ENCODE results near the gene C11orf24.
"Not testable (repeated sequence)": the region's sequence is repeated elsewhere in the genome, so short reads cannot be mapped to it uniquely, and the experiment has no call there.

Gene C11orf24

GRCh38 chr11:68269414-68270081 lies 2.2 kb downstream of the C11orf24 start:
- no peak for FAIRE-seq

GRCh38 chr11:68267881-68268240 lies 3.9 kb downstream of the C11orf24 start:
- no peak for FAIRE-seq

GRCh38 chr11:68266936-68267880 lies 4.6 kb downstream of the C11orf24 start:
- FAIRE-seq: no peak

GRCh38 chr11:68266121-68266891 lies 5.5 kb downstream of the C11orf24 start:
- no peak for FAIRE-seq

GRCh38 chr11:68264741-68265540 lies 6.8 kb downstream of the C11orf24 start:
- no peak for FAIRE-seq

- no peak for FAIRE-seq
Observed at GRCh38 chr11:68264244-68264643, 7.5 kb downstream of the C11orf24 start.

- FAIRE-seq: no peak
Observed at GRCh38 chr11:68263444-68264035, 8.2 kb downstream of the C11orf24 start.

- no peak for FAIRE-seq
Observed at GRCh38 chr11:68262544-68262827, 9.3 kb downstream of the C11orf24 start.

GRCh38 chr11:68261749-68262543 lies 9.8 kb downstream of the C11orf24 start:
- no peak for FAIRE-seq

GRCh38 chr11:68261006-68261405 lies 10.8 kb downstream of the C11orf24 start:
- no peak for FAIRE-seq

- FAIRE-seq: no peak
Observed at GRCh38 chr11:68260484-68260883, 11.3 kb downstream of the C11orf24 start.

GRCh38 chr11:68259122-68259959 lies 12.4 kb downstream of the C11orf24 start:
- no peak for FAIRE-seq

GRCh38 chr11:68258363-68258765 lies 13.4 kb downstream of the C11orf24 start:
- no peak for FAIRE-seq

GRCh38 chr11:68257477-68258362 lies 14.1 kb downstream of the C11orf24 start:
- FAIRE-seq: no peak

- no peak for FAIRE-seq
Observed at GRCh38 chr11:68256331-68256741, 15.4 kb downstream of the C11orf24 start.

- no peak for FAIRE-seq
Observed at GRCh38 chr11:68255526-68255925, 16.2 kb downstream of the C11orf24 start.

- FAIRE-seq: no peak
Observed at GRCh38 chr11:68254421-68254820, 17.4 kb downstream of the C11orf24 start.

- no peak for FAIRE-seq
Observed at GRCh38 chr11:68251765-68252164, 20.0 kb downstream of the C11orf24 start.

- not testable (repeated sequence) for FAIRE-seq
Observed at GRCh38 chr11:68244912-68245311, 26.9 kb downstream of the C11orf24 start.
